HepG2 (cell line): ENCODE measurements around the gene RUVBL2. TPM values are rescaled to one million over a fixed set of nuclear protein-coding genes. Genes with fewer than 3 reads are reported as not detected.

Experiments
- ATAC-seq: fragments of 200-7000 bp; cut with Tn5 transposase; 3 replicates; pipeline ENCODE4 v1.9.1; 2020; ENCODE audit warnings: mild to moderate bottlenecking, moderate library complexity
- BruUV-seq: library from RNA; stranded (reverse); fragments of 400-500 nt; replicated peaks from 2 replicates; lab custom pipeline; 2021; lab: Mats Ljungman, UMichigan
- CTCF ChIA-PET: fragments of 300-600 bp; formaldehyde crosslinking; extraction: SDS; loops from one replicate; lab custom pipeline; 2021; ENCODE audit warnings: low total read pairs, inconsistent platforms, low intra/inter-chr PET ratio; lab: Yijun Ruan, JAX
- POLR2A ChIA-PET: fragments of 350-600 bp; sonication (Branson Sonifier 250); formaldehyde crosslinking; loops from one replicate; lab custom pipeline; 2020; ENCODE audit warnings: antibody characterized with exemption, inconsistent platforms; lab: Yijun Ruan, JAX
- DNase-seq: peaks from one replicate; pipeline ENCODE4 v3.0.0-alpha.2; 2015; ENCODE audit warnings: low spot score
- FAIRE-seq: peaks from 3 replicates; lab custom pipeline; 2011; peaks lifted over from hg19 to GRCh38; lab: Jason Lieb, UNC
- H2AFZ ChIP-seq: one replicate; pipeline ENCODE4 v1.6.1; 2011; ENCODE audit warnings: low read length, inconsistent platforms
- H3K27ac ChIP-seq: fragments of 300-600 bp; 3 replicates; pipeline ENCODE4 v1.8.0; 2011; ENCODE audit warnings: mixed run types, mild to moderate bottlenecking, mixed read lengths, low read length, inconsistent platforms; ENCODE audit not compliant: insufficient read depth; ENCODE audit errors: extremely low read length
- H3K27me3 ChIP-seq, 2 experiments: fragments of 200-600 bp in 1 of 2; 2 replicates in 1 of 2; 3 replicates in 1 of 2; pipeline versions ENCODE4 v1.6.0 to v1.8.0; 2011; ENCODE audit warnings: low read length in 2 of 2, mild to moderate bottlenecking in 2 of 2, moderate library complexity in 2 of 2, inconsistent platforms in 1 of 2; ENCODE audit not compliant: insufficient read depth in 2 of 2, control insufficient read depth in 1 of 2
- H3K36me3 ChIP-seq, 2 experiments: fragments of 200-600 bp in 1 of 2; replicated peaks in 1 of 2; 2 replicates in 1 of 2; 3 replicates in 1 of 2; pipeline versions ENCODE4 v1.5.1 to v1.8.0; 2011; ENCODE audit warnings: low read length in 2 of 2, inconsistent platforms in 1 of 2; ENCODE audit not compliant: insufficient read depth in 2 of 2, control insufficient read depth in 1 of 2
- H3K4me1 ChIP-seq: 2 replicates; pipeline ENCODE4 v1.5.1; 2012; ENCODE audit warnings: low read length, inconsistent platforms; ENCODE audit not compliant: insufficient read depth
- H3K4me2 ChIP-seq: 2 replicates; pipeline ENCODE4 v1.6.0; 2011; ENCODE audit warnings: low read depth, low read length, inconsistent platforms
- H3K4me3 ChIP-seq, 3 experiments: fragments of 200-600 bp in 1 of 3; sonication (generic), shearing (Covaris generic) in 1 of 3; replicated peaks in 1 of 3; 2 replicates each; pipeline ENCODE4 v1.5.1; 2011 to 2016; ENCODE audit warnings: low read length in 3 of 3, inconsistent platforms in 2 of 3, low read depth in 2 of 3, mild to moderate bottlenecking in 2 of 3, control low read depth in 1 of 3, mixed read lengths in 1 of 3; ENCODE audit not compliant: insufficient read depth in 1 of 3
- H3K79me2 ChIP-seq: one replicate; pipeline ENCODE4 v1.6.1; 2011; ENCODE audit warnings: low read length, inconsistent platforms; ENCODE audit not compliant: insufficient read depth
- H3K9ac ChIP-seq: 2 replicates; pipeline ENCODE4 v1.6.0; 2011; ENCODE audit warnings: mild to moderate bottlenecking, low read depth, low read length, inconsistent platforms; ENCODE audit not compliant: insufficient read depth
- H3K9me3 ChIP-seq: 2 replicates; pipeline ENCODE4 v1.5.1; 2012; ENCODE audit warnings: mild to moderate bottlenecking, low read length
- H4K20me1 ChIP-seq: 2 replicates; pipeline ENCODE4 v1.6.0; 2011; ENCODE audit warnings: inconsistent platforms, mild to moderate bottlenecking, low read length, moderate library complexity; ENCODE audit not compliant: insufficient read depth
- AGO2 ChIP-seq: fragments of 200-400 bp; formaldehyde crosslinking; optimal IDR thresholded peaks from 2 replicates; pipeline ENCODE3; 2017; ENCODE audit warnings: mild to moderate bottlenecking, low read depth, low read length, moderate library complexity
- CHCHD3 ChIP-seq: sonication (generic); formaldehyde crosslinking; IDR thresholded peaks from 2 replicates; pipeline ENCODE4 v1.8.0; 2022; ENCODE audit warnings: mild to moderate bottlenecking, missing genetic modification reagents, moderate library complexity
- GLI4 ChIP-seq: sonication (generic); formaldehyde crosslinking; IDR thresholded peaks from 2 replicates; pipeline ENCODE4 v1.5.1; 2020; ENCODE audit warnings: missing genetic modification reagents, mild to moderate bottlenecking, moderate library complexity, borderline replicate concordance
- POLR2G ChIP-seq: fragments of 200-400 bp; formaldehyde crosslinking; IDR thresholded peaks from 2 replicates; pipeline ENCODE4 v1.6.1; 2018; ENCODE audit warnings: mild to moderate bottlenecking, low read depth, low read length, moderate library complexity
- WGBS: methylation state at CpG from one replicate; pipeline ENCODE4 v1.1.6; 2017; ENCODE audit warnings: low lambda C conversion rate; 5-methylcytosine and 5-hydroxymethylcytosine counted together
- in situ Hi-C: cut with HindIII; loops from 2 replicates; pipeline ENCODE4 v1.10.0; 2017; ENCODE audit warnings: low pct_unique_long_range_greater_than_20kb; ENCODE audit not compliant: extremely low pct_ligation_motif_present
- intact Hi-C: fragments of 100-400 bp; cut with micrococcal nuclease; formaldehyde crosslinking; loops from one replicate; pipeline ENCODE4 v1.10.0; 2022; ENCODE audit not compliant: unreplicated experiment
- polyA plus RNA-seq, 8 experiments: library from polyadenylated mRNA; depleted of rRNA in 3 of 8; stranded (reverse) in 7 of 8; unstranded in 1 of 8; fragments of >200 nt; fragmentation: Illumina TruSeq in 4 of 8; extraction: Trizol in 4 of 8; gene quantifications; 2 replicates each; pipeline versions ENCODE4 v1.2.1 to v1.2.3, GENCODE V29; 2011 to 2016; ENCODE audit warnings: low read depth in 4 of 8, missing spikeins in 1 of 8, mixed read lengths in 1 of 8; ENCODE audit not compliant: insufficient read depth in 1 of 8
- total RNA-seq, 5 experiments: library from RNA; depleted of rRNA; stranded (reverse); fragments of >200 nt; fragmentation: Illumina TruSeq; extraction: Trizol; gene quantifications; 2 replicates each; pipeline ENCODE4 v1.2.3, GENCODE V29; 2016; ENCODE audit warnings: low read depth in 1 of 5
- TF ChIP-seq, protein P1 (sequence below): sonication (generic); formaldehyde crosslinking; IDR thresholded peaks from 2 replicates; pipeline ENCODE4 v1.4.0; 2020; ENCODE audit warnings: missing genetic modification reagents

RUVBL2 gene
- total and polyA plus RNA-seq, 2 of the 13 experiments (the other 11 are each of a cell fraction or from before 2014, with no cell fraction given) = 120 to 122 TPM

DNA sequence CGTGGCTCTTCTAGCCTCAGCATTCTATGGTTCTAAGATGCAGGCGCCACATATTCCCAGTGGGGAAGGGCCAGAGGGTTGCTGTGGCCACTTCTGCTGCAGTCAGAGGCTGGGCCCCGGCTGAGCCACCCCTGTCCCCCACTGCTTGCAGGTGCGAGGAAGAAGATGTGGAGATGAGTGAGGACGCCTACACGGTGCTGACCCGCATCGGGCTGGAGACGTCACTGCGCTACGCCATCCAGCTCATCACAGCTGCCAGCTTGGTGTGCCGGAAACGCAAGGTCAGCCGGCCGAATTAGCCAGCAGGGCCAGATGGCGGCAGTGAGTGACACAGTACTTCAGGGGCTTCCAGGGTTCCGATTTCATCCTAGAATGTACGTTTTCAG lies 21.2 kb downstream of the RUVBL2 start:
- BruUV-seq = no TSS peak
- DNase-seq = no peak
- in situ Hi-C loops = no loop called here
- H3K4me3 ChIP-seq = no peak overlapping the region
- TF ChIP-seq POLR2G (0 out of 2 replicates have a peak, but pooled peaks have one; percentile 11), CHCHD3 (CRISPR knock-in tag) (no peak)
- TF ChIP-seq, all 625 proteins: peak for 1
- Histone ChIP-seq H3K4me2 (no peak overlapping the region), H3K9ac (no peak overlapping the region), H3K4me1 (peaks cover 16% of the 10 kb centered on the region), H3K36me3 (peaks cover 8 to 46% of the 10 kb centered on the region in 2 experiments; a peak in 4 of 5 replicates), H2AFZ (no peak overlapping the region), H4K20me1 (no peaks in the 10 kb centered on the region), H3K79me2 (no peaks in the 10 kb centered on the region), H3K27ac (no peak overlapping the region), H3K27me3 (peaks cover 0 to 3% of the 10 kb centered on the region in 2 experiments; a peak in 1 of 5 replicates), H3K9me3 (no peaks in the 10 kb centered on the region)
- ATAC-seq (no peak), FAIRE-seq (no peak)
- WGBS = 95% methylated on average over 18 of the region's 18 CpGs
- intact Hi-C loops = no loop called here
- POLR2A ChIA-PET = no interaction called here
- CTCF ChIA-PET = no interaction called here

GRCh38 chr19:49016067-49016839 lies 22.6 kb downstream of the RUVBL2 start:
- POLR2A ChIA-PET = no interaction called here

More at GRCh38 chr19:49016067-49016839, 22.6 kb downstream of the RUVBL2 start:
- H3K36me3 ChIP-seq = peaks cover 4 to 32% of the 10 kb centered on the region in 2 experiments; a peak in 4 of 5 replicates
- DNase-seq (no peak), ATAC-seq (no peak), FAIRE-seq (no peak)
- H3K27ac ChIP-seq = no peak overlapping the region
- intact Hi-C loops (no loop called here), in situ Hi-C loops (no loop called here)
- H3K4me2 ChIP-seq = no peak overlapping the region
- H3K27me3 ChIP-seq = peaks cover 0 to 15% of the 10 kb centered on the region in 2 experiments; a peak in 3 of 5 replicates
- TSS peak; percentile 31 for BruUV-seq
- H3K9me3 ChIP-seq = no peaks in the 10 kb centered on the region
- CTCF ChIA-PET = no interaction called here
- H4K20me1 ChIP-seq = no peaks in the 10 kb centered on the region
- no peak overlapping the region for H2AFZ ChIP-seq
- H3K4me3 ChIP-seq = no peak overlapping the region
- no peaks in the 10 kb centered on the region for H3K79me2 ChIP-seq
- 93% methylated on average over 6 of the region's 29 CpGs for WGBS
- peaks cover 22% of the 10 kb centered on the region for H3K4me1 ChIP-seq
- TF ChIP-seq AGO2 (peak; percentile 55), GLI4 (CRISPR knock-in tag) (no peak)
- TF ChIP-seq, protein P1, sequence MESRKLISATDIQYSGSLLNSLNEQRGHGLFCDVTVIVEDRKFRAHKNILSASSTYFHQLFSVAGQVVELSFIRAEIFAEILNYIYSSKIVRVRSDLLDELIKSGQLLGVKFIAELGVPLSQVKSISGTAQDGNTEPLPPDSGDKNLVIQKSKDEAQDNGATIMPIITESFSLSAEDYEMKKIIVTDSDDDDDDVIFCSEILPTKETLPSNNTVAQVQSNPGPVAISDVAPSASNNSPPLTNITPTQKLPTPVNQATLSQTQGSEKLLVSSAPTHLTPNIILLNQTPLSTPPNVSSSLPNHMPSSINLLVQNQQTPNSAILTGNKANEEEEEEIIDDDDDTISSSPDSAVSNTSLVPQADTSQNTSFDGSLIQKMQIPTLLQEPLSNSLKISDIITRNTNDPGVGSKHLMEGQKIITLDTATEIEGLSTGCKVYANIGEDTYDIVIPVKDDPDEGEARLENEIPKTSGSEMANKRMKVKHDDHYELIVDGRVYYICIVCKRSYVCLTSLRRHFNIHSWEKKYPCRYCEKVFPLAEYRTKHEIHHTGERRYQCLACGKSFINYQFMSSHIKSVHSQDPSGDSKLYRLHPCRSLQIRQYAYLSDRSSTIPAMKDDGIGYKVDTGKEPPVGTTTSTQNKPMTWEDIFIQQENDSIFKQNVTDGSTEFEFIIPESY = 0 out of 2 replicates have a peak, but pooled peaks have one; percentile 29
- H3K9ac ChIP-seq = no peak overlapping the region
